C4-2B (cell line): ENCODE results near the gene MDM1.

ENCODE experiments used
- CTCF ChIP-seq: fragments of 450-650 bp; conservative IDR thresholded peaks from 2 replicates; pipeline ENCODE4 v1.5.1; 2017; ENCODE audit warnings: mild to moderate bottlenecking
- ZFX ChIP-seq: fragments of 450-650 bp; IDR thresholded peaks from 2 replicates; pipeline ENCODE4 v1.6.1; 2017

- no peak for TF ChIP-seq CTCF
- no peak for TF ChIP-seq ZFX
Measured at GRCh38 chr12:68378872-68379606, 46.9 kb upstream of the MDM1 start.
